DND-41 (cell line): ENCODE results near the gene OR8B4.

Experiments used
- CTCF ChIP-seq: IDR thresholded peaks from 2 replicates; pipeline ENCODE4 v1.5.1; 2012; ENCODE audit warnings: borderline replicate concordance, low read length, moderate library complexity, mild to moderate bottlenecking; ENCODE audit not compliant: poor library complexity, severe bottlenecking; ENCODE audit errors: extremely low read depth
- EZH2 ChIP-seq: IDR thresholded peaks from 3 replicates; pipeline ENCODE4 v1.6.1; 2012; ENCODE audit warnings: borderline replicate concordance, low read depth, mild to moderate bottlenecking, moderate library complexity, low read length, inconsistent platforms; ENCODE audit not compliant: severe bottlenecking

- TF ChIP-seq CTCF (peak; percentile 68), EZH2 (no peak)
Measured at GRCh38 chr11:124415356-124415923, 9.2 kb downstream of the OR8B4 start.
